ENCODE data around the gene TPP1. TPM values are rescaled to one million over a fixed set of nuclear protein-coding genes. Genes with fewer than 3 reads are reported as not detected.

The TPP1 gene
- total and polyA plus RNA-seq, 11 donors: 38.5 to 169 (median 79.7) TPM

- Histone ChIP-seq H3K4me1 (peaks cover 0 to 40% (median 21%) of the 10 kb centered on the region in 12 donors), H3K9me3 (no peaks in the 10 kb centered on the region), H3K4me3 (no peak overlapping the region), H3K27me3 (no peaks in the 10 kb centered on the region), H3K36me3 (peaks cover 0 to 82% (median 60%) of the 10 kb centered on the region in 9 donors), H3K27ac (no peak overlapping the region)
- DNase-seq: no peak
- ATAC-seq: no peak
- WGBS, 4 donors: 86 to 92% (median 88%) methylated on average over 26 to 28 of the region's 28 CpGs
- intact Hi-C loops (cut with DNase I): no loop called here
- no peak for TF ChIP-seq POLR2A (IDR thresholded peaks at IDR 0.05)
- TF ChIP-seq CTCF (IDR thresholded peaks at IDR 0.05): no peak
Measured at GRCh38 chr11:6630632-6631291, 11.5 kb upstream of the TPP1 start.

- no peaks in the 10 kb centered on the region for H3K9me3 ChIP-seq
- TF ChIP-seq CTCF (IDR thresholded peaks at IDR 0.05) (no peak), POLR2A (IDR thresholded peaks at IDR 0.05) (no peak)
- H3K4me3 ChIP-seq: no peak overlapping the region
- 81 to 89% (median 81%) methylated on average over 63 to 102 of the region's 102 CpGs for WGBS, 4 donors
- H3K27me3 ChIP-seq: no peaks in the 10 kb centered on the region
- DNase-seq: no peak
- H3K27ac ChIP-seq: no peak overlapping the region
- intact Hi-C loops (cut with DNase I): no loop called here
- H3K4me1 ChIP-seq: peaks cover 0 to 33% (median 14%) of the 10 kb centered on the region in 12 donors
- no peak for ATAC-seq
- peaks cover 0 to 89% (median 67%) of the 10 kb centered on the region in 9 donors for H3K36me3 ChIP-seq
Measured at GRCh38 chr11:6629892-6630631, 10.8 kb upstream of the TPP1 start.

GRCh38 chr11:6629573-6629891 is 10.3 kb upstream of the TPP1 start:
- TF ChIP-seq CTCF (IDR thresholded peaks at IDR 0.05) (no peak), POLR2A (IDR thresholded peaks at IDR 0.05) (no peak)
- no peak for ATAC-seq

GRCh38 chr11:6628526-6628925 is 9.3 kb upstream of the TPP1 start:
- H3K27ac ChIP-seq: no peak overlapping the region
- no peak for TF ChIP-seq CTCF (IDR thresholded peaks at IDR 0.05)
- no peak for TF ChIP-seq POLR2A (IDR thresholded peaks at IDR 0.05)
- H3K4me3 ChIP-seq: no peak overlapping the region
- H3K36me3 ChIP-seq: peaks cover 0 to 96% (median 77%) of the 10 kb centered on the region in 9 donors
- no peak for ATAC-seq
- intact Hi-C loops (cut with DNase I): no loop called here
- H3K9me3 ChIP-seq: no peaks in the 10 kb centered on the region
- no peaks in the 10 kb centered on the region for H3K27me3 ChIP-seq
- 95 to 100% (median 98%) methylated on average over 4 of the region's 4 CpGs for WGBS, 4 donors
- peaks cover 0 to 17% (median 4%) of the 10 kb centered on the region in 12 donors for H3K4me1 ChIP-seq
- no peak for DNase-seq

More at GRCh38 chr11:6629573-6629891, 10.3 kb upstream of the TPP1 start:
- Histone ChIP-seq H3K27ac (no peak overlapping the region), H3K4me3 (no peak overlapping the region), H3K4me1 (peaks cover 0 to 27% (median 10%) of the 10 kb centered on the region in 12 donors), H3K9me3 (no peaks in the 10 kb centered on the region), H3K27me3 (no peaks in the 10 kb centered on the region), H3K36me3 (peaks cover 0 to 94% (median 71%) of the 10 kb centered on the region in 9 donors)
- DNase-seq: no peak
- intact Hi-C loops (cut with DNase I): no loop called here
- 93 to 96% (median 95%) methylated on average over 22 to 24 of the region's 24 CpGs for WGBS, 4 donors
